ENCODE data around the gene MCCC1. TPM values are rescaled to one million over a fixed set of nuclear protein-coding genes. Genes with fewer than 3 reads are reported as not detected.

The MCCC1 gene
- total and polyA plus RNA-seq, 2 of the 13 experiments (the other 11 are each of a cell fraction or from before 2014, with no cell fraction given) = 11.7 to 30.1 TPM

GRCh38 chr3:183099026-183099837, at the start of gene MCCC1 (continued):
- TF ChIP-seq NFAT5 (CRISPR knock-in tag; IDR thresholded peaks at IDR 0.05) = no peak
- no peak for TF ChIP-seq ONECUT2 (CRISPR knock-in tag; IDR thresholded peaks at IDR 0.05)
- TF ChIP-seq E2F1 (CRISPR knock-in tag; IDR thresholded peaks at IDR 0.05) = no peak
- no peak for TF ChIP-seq ISX (CRISPR knock-in tag; conservative IDR thresholded peaks at IDR 0.05)
- no peak for TF ChIP-seq U2AF1 (optimal IDR thresholded peaks at IDR 0.05; ENCODE audit: low read depth, low read length)
- TF ChIP-seq SNAPC2 (CRISPR knock-in tag; IDR thresholded peaks at IDR 0.05) = peak; percentile 72; the same call in 1 of the 2 replicates
- TF ChIP-seq ZNF136 (CRISPR knock-in tag; IDR thresholded peaks at IDR 0.05; ENCODE audit: low read depth) = no peak; the same call in 1 of the 2 replicates
- TF ChIP-seq ZNF275 (CRISPR knock-in tag; IDR thresholded peaks at IDR 0.05; ENCODE audit: borderline replicate concordance) = peak; percentile 86; the same call in 1 of the 2 replicates
- TF ChIP-seq ZNF557 (CRISPR knock-in tag; IDR thresholded peaks at IDR 0.05) = 0 out of 2 replicates have a peak, but pooled peaks have one; percentile 67
- peak; percentile 78; the same call in 1 of the 2 replicates for TF ChIP-seq PRMT3 (CRISPR knock-in tag; IDR thresholded peaks at IDR 0.05; ENCODE audit: borderline replicate concordance, low read depth)
- no peak for TF ChIP-seq ATF7 (IDR thresholded peaks at IDR 0.05)
- TF ChIP-seq ATF7 (CRISPR knock-in tag; IDR thresholded peaks at IDR 0.05) = peak; percentile 72
- TF ChIP-seq SKIL (CRISPR knock-in tag; IDR thresholded peaks at IDR 0.05; ENCODE audit: borderline replicate concordance) = no peak
- no peak for TF ChIP-seq ZNF331 (CRISPR knock-in tag; IDR thresholded peaks at IDR 0.05)
- peak; percentile 92 for TF ChIP-seq ASH2L (IDR thresholded peaks at IDR 0.05; ENCODE audit: insufficient read length, low read depth, low read length)
- TF ChIP-seq KDM5A (IDR thresholded peaks at IDR 0.05; ENCODE audit: borderline replicate concordance, low read length) = peak; percentile 76
- no peak for TF ChIP-seq JARID2 (CRISPR knock-in tag; IDR thresholded peaks at IDR 0.05; ENCODE audit: insufficient replicate concordance)

Data from HepG2 (cell line).